Esophagus muscularis mucosa (tissue), 4 donors: ENCODE results near the gene GALP. TPM values are rescaled to one million over a fixed set of nuclear protein-coding genes. Genes with fewer than 3 reads are reported as not detected.
A peak's percentile ranks its signal among the peaks of the same experiment; 100 is the strongest.
"Not testable (repeated sequence)": the region's sequence is repeated elsewhere in the genome, so short reads cannot be mapped to it uniquely, and the experiment has no call there.

ENCODE experiments used
- DNase-seq: peaks from one replicate; pipeline ENCODE4 v3.0.0-alpha.2; 2017; ENCODE audit errors: extremely low spot score
- H3K27ac ChIP-seq, 4 donors: fragments of 200-600 bp; sonication (generic); replicated peaks in 1 of 4; 1 replicate in 3 of 4; 2 replicates in 1 of 4; pipeline ENCODE4 v1.5.1; 2016 to 2019; ENCODE audit warnings: mild to moderate bottlenecking in 1 of 4
- H3K27me3 ChIP-seq, 4 donors: fragments of 200-600 bp; sonication (generic); one replicate each; pipeline versions ENCODE4 v1.5.1 to v1.6.0; 2016 to 2019
- H3K36me3 ChIP-seq, 4 donors: fragments of 200-600 bp; sonication (generic); one replicate each; pipeline ENCODE4 v1.5.1; 2016 to 2019
- H3K4me1 ChIP-seq, 4 donors: fragments of 200-600 bp; sonication (generic); one replicate each; pipeline ENCODE4 v1.5.1; 2016 to 2019
- H3K4me3 ChIP-seq, 4 donors: fragments of 200-600 bp; sonication (generic); 1 replicate in 2 of 4; 2 replicates in 2 of 4; pipeline ENCODE4 v1.5.1; 2016 to 2019; ENCODE audit warnings: mild to moderate bottlenecking in 4 of 4, moderate library complexity in 1 of 4
- H3K9me3 ChIP-seq, 4 donors: fragments of 200-600 bp; sonication (generic); 1 replicate in 3 of 4; 2 replicates in 1 of 4; pipeline ENCODE4 v1.5.1; 2016 to 2019
- CTCF ChIP-seq, 3 experiments: fragments of 200-600 bp in 2 of 3; fragments of 450-650 bp in 1 of 3; sonication (generic) in 2 of 3; IDR thresholded peaks; one replicate each; pipeline ENCODE4 v1.5.1; 2017 to 2019; ENCODE audit warnings: antibody characterized with exemption in 3 of 3, mild to moderate bottlenecking in 2 of 3, moderate library complexity in 1 of 3
- EP300 ChIP-seq: sonication (generic); formaldehyde crosslinking; IDR thresholded peaks from one replicate; pipeline ENCODE4 v1.6.1; 2017; ENCODE audit warnings: antibody characterized with exemption
- POLR2A ChIP-seq: fragments of 450-650 bp; IDR thresholded peaks from one replicate; pipeline ENCODE4 v1.6.1; 2017; ENCODE audit warnings: antibody characterized with exemption, moderate library complexity, mild to moderate bottlenecking, low read depth
- POLR2AphosphoS5 ChIP-seq, 2 donors: sonication (generic); formaldehyde crosslinking; IDR thresholded peaks; one replicate each; pipeline ENCODE4 v1.6.1; 2017; ENCODE audit warnings: antibody characterized with exemption in 2 of 2
- WGBS: methylation state at CpG from one replicate; pipeline ENCODE4 v1.1.5; 2018; 5-methylcytosine and 5-hydroxymethylcytosine counted together
- intact Hi-C: fragments of 100-400 bp; cut with DNase I; formaldehyde crosslinking; loops from one replicate; pipeline ENCODE4 v1.15.1; 2023
- total RNA-seq, 4 donors: library from RNA; depleted of rRNA; stranded (reverse); fragments of >200 nt; gene quantifications; one replicate each; pipeline versions ENCODE4 v1.1.0 to v1.2.1, GENCODE V29; 2016

Gene GALP
- total RNA-seq, 4 donors from 2014 or later = not detected

- no peak for DNase-seq
- Histone ChIP-seq H3K27me3 (peaks cover 0 to 12% (median 0%) of the 10 kb centered on the region in 4 donors), H3K27ac (no peak overlapping the region), H3K4me1 (no peaks in the 10 kb centered on the region), H3K4me3 (no peak overlapping the region), H3K9me3 (no peaks in the 10 kb centered on the region), H3K36me3 (no peaks in the 10 kb centered on the region)
- WGBS = 71% methylated on average over 4 of the region's 4 CpGs
- intact Hi-C loops = no loop called here
- no peak for TF ChIP-seq CTCF (IDR thresholded peaks at IDR 0.05)
- no peak for TF ChIP-seq POLR2A
- TF ChIP-seq EP300 = no peak
- TF ChIP-seq POLR2AphosphoS5 (IDR thresholded peaks at IDR 0.05) = no peak
These were observed 35.9 kb downstream of the GALP start for GRCh38 chr19:56211718-56212117.

GRCh38 chr19:56217039-56217949 is 41.5 kb downstream of the GALP start:
- DNase-seq = no peak
- 13% methylated on average over 30 of the region's 79 CpGs for WGBS
- H3K4me3 ChIP-seq = peak overlapping the region; percentile 42 to 52 (median 46)

GRCh38 chr19:56218961-56219360 is 43.2 kb downstream of the GALP start:
- Histone ChIP-seq H3K27ac (no peak overlapping the region), H3K4me1 (peaks cover 6 to 11% (median 9%) of the 10 kb centered on the region in 4 donors), H3K9me3 (no peaks in the 10 kb centered on the region), H3K27me3 (peaks cover 0 to 23% (median 4%) of the 10 kb centered on the region in 4 donors), H3K4me3 (no peak overlapping the region), H3K36me3 (peaks cover 0 to 22% (median 14%) of the 10 kb centered on the region in 4 donors)
- TF ChIP-seq POLR2A (no peak), CTCF (IDR thresholded peaks at IDR 0.05) (no peak), EP300 (no peak), POLR2AphosphoS5 (IDR thresholded peaks at IDR 0.05) (no peak)
- no peak for DNase-seq
- intact Hi-C loops = no loop called here
- WGBS = 93% methylated on average over 10 of the region's 10 CpGs

More at GRCh38 chr19:56217039-56217949, 41.5 kb downstream of the GALP start:
- no peak for TF ChIP-seq CTCF (IDR thresholded peaks at IDR 0.05)
- TF ChIP-seq EP300 = no peak
- TF ChIP-seq POLR2A = no peak
- no peak for TF ChIP-seq POLR2AphosphoS5 (IDR thresholded peaks at IDR 0.05)
- Histone ChIP-seq H3K9me3 (no peaks in the 10 kb centered on the region), H3K36me3 (peaks cover 0 to 9% (median 7%) of the 10 kb centered on the region in 4 donors), H3K27ac (no peak overlapping the region), H3K27me3 (peaks cover 0 to 27% (median 4%) of the 10 kb centered on the region in 4 donors), H3K4me1 (peaks cover 6 to 11% (median 9%) of the 10 kb centered on the region in 4 donors)
- intact Hi-C loops = no loop called here

- H3K27me3 ChIP-seq = peaks cover 0 to 18% (median 4%) of the 10 kb centered on the region in 4 donors
- H3K9me3 ChIP-seq, H3K4me3 ChIP-seq, DNase-seq, intact Hi-C loops, H3K27ac ChIP-seq: not testable (repeated sequence)
- peaks cover 6 to 11% (median 9%) of the 10 kb centered on the region in 4 donors for H3K4me1 ChIP-seq
- WGBS = 65% methylated on average over 9 of the region's 9 CpGs
- H3K36me3 ChIP-seq = peaks cover 0 to 22% (median 14%) of the 10 kb centered on the region in 4 donors
These were observed 45.6 kb downstream of the GALP start for GRCh38 chr19:56221442-56221841.

GRCh38 chr19:56221851-56222250 is 46.0 kb downstream of the GALP start:
- Histone ChIP-seq H3K4me1 (peaks cover 6 to 11% (median 9%) of the 10 kb centered on the region in 4 donors), H3K27me3 (peaks cover 0 to 14% (median 4%) of the 10 kb centered on the region in 4 donors)
- intact Hi-C loops = no loop called here

More at GRCh38 chr19:56221851-56222250, 46.0 kb downstream of the GALP start:
- H3K4me3 ChIP-seq = no peak overlapping the region
- DNase-seq = no peak
- TF ChIP-seq CTCF (IDR thresholded peaks at IDR 0.05) (no peak), POLR2A (no peak), POLR2AphosphoS5 (IDR thresholded peaks at IDR 0.05) (no peak), EP300 (no peak)
- H3K36me3 ChIP-seq = peaks cover 0 to 22% (median 14%) of the 10 kb centered on the region in 4 donors
- 92% methylated on average over 14 of the region's 14 CpGs for WGBS
- no peak overlapping the region for H3K27ac ChIP-seq
- no peaks in the 10 kb centered on the region for H3K9me3 ChIP-seq
